Activated naive CD8-positive, alpha-beta T cell treated with anti-CD3 and anti-CD28 coated beads for 36 hours (primary cell): ENCODE measurements around the gene MAN1B1. TPM values are rescaled to one million over a fixed set of nuclear protein-coding genes. Genes with fewer than 3 reads are reported as not detected.

Experiments used
- DNase-seq: peaks from one replicate; pipeline ENCODE4 v3.0.0; 2021
- H3K27ac Mint-ChIP-seq: one replicate; pipeline ENCODE4 v1.8.0; 2022; ENCODE audit warnings: mild to moderate bottlenecking, moderate library complexity, mixed read lengths
- H3K27me3 Mint-ChIP-seq: one replicate; pipeline ENCODE4 v1.8.0; 2022; ENCODE audit warnings: mild to moderate bottlenecking, mixed read lengths
- H3K36me3 Mint-ChIP-seq: one replicate; pipeline ENCODE4 v1.8.0; 2021; ENCODE audit warnings: mild to moderate bottlenecking, mixed read lengths
- H3K4me1 Mint-ChIP-seq: one replicate; pipeline ENCODE4 v1.8.0; 2021; ENCODE audit warnings: mixed read lengths
- H3K4me3 Mint-ChIP-seq: one replicate; pipeline ENCODE4 v1.8.0; 2022; ENCODE audit warnings: mild to moderate bottlenecking, moderate library complexity, mixed read lengths
- H3K9me3 Mint-ChIP-seq: one replicate; pipeline ENCODE4 v1.8.0; 2022; ENCODE audit warnings: mixed read lengths
- total RNA-seq, 2 experiments: library from RNA; stranded (reverse); gene quantifications; one replicate each; pipeline ENCODE4 v1.2.3, GENCODE V29; 2021

Gene MAN1B1
- total RNA-seq, 2 experiments from 2014 or later = 24.7 to 25.1 TPM

- Mint-ChIP-seq H3K4me3 (no peak overlapping the region), H3K4me1 (peaks cover 5% of the 10 kb centered on the region), H3K9me3 (no peaks in the 10 kb centered on the region), H3K27ac (no peak overlapping the region), H3K36me3 (no peaks in the 10 kb centered on the region), H3K27me3 (peaks cover 73% of the 10 kb centered on the region)
- no peak for DNase-seq
Observed at GRCh38 chr9:137048655-137049543, 37.9 kb upstream of the MAN1B1 start.

GRCh38 chr9:137049544-137050449, 37.0 kb upstream of the MAN1B1 start:
- H3K4me3 Mint-ChIP-seq = no peak overlapping the region
- peaks cover 72% of the 10 kb centered on the region for H3K27me3 Mint-ChIP-seq

GRCh38 chr9:137050570-137050969, 36.2 kb upstream of the MAN1B1 start:
- Mint-ChIP-seq H3K9me3 (no peaks in the 10 kb centered on the region), H3K27ac (no peak overlapping the region), H3K36me3 (no peaks in the 10 kb centered on the region), H3K4me3 (no peak overlapping the region), H3K27me3 (peaks cover 66% of the 10 kb centered on the region), H3K4me1 (no peaks in the 10 kb centered on the region)
- DNase-seq = no peak

More at GRCh38 chr9:137049544-137050449, 37.0 kb upstream of the MAN1B1 start:
- DNase-seq = peak; percentile 67
- H3K9me3 Mint-ChIP-seq = no peaks in the 10 kb centered on the region
- no peaks in the 10 kb centered on the region for H3K36me3 Mint-ChIP-seq
- peaks cover 3% of the 10 kb centered on the region for H3K4me1 Mint-ChIP-seq
- no peak overlapping the region for H3K27ac Mint-ChIP-seq

GRCh38 chr9:137051145-137051724, 35.5 kb upstream of the MAN1B1 start:
- no peak overlapping the region for H3K4me3 Mint-ChIP-seq

GRCh38 chr9:137052293-137052692, 34.5 kb upstream of the MAN1B1 start:
- Mint-ChIP-seq H3K27ac (no peak overlapping the region), H3K4me1 (no peaks in the 10 kb centered on the region), H3K27me3 (peaks cover 54% of the 10 kb centered on the region), H3K36me3 (no peaks in the 10 kb centered on the region), H3K9me3 (no peaks in the 10 kb centered on the region), H3K4me3 (no peak overlapping the region)
- DNase-seq = no peak

More at GRCh38 chr9:137051145-137051724, 35.5 kb upstream of the MAN1B1 start:
- no peaks in the 10 kb centered on the region for H3K36me3 Mint-ChIP-seq
- DNase-seq = no peak
- no peak overlapping the region for H3K27ac Mint-ChIP-seq
- H3K27me3 Mint-ChIP-seq = peaks cover 65% of the 10 kb centered on the region
- H3K9me3 Mint-ChIP-seq = no peaks in the 10 kb centered on the region
- H3K4me1 Mint-ChIP-seq = no peaks in the 10 kb centered on the region

GRCh38 chr9:137052998-137053943, 33.5 kb upstream of the MAN1B1 start:
- no peak for DNase-seq
- no peaks in the 10 kb centered on the region for H3K9me3 Mint-ChIP-seq
- H3K27ac Mint-ChIP-seq = no peak overlapping the region
- no peaks in the 10 kb centered on the region for H3K4me1 Mint-ChIP-seq
- no peak overlapping the region for H3K4me3 Mint-ChIP-seq
- no peaks in the 10 kb centered on the region for H3K36me3 Mint-ChIP-seq
- peaks cover 45% of the 10 kb centered on the region for H3K27me3 Mint-ChIP-seq

GRCh38 chr9:137053944-137054931, 32.5 kb upstream of the MAN1B1 start, which contains the start of gene ENTPD2:
ENTPD2 (minus strand) TSS chr9:137054061; CDS start chr9:137053997, 64 bp downstream.
- H3K27me3 Mint-ChIP-seq = peaks cover 35% of the 10 kb centered on the region
- H3K4me3 Mint-ChIP-seq = no peak within 1 kb of the TSS
- H3K4me1 Mint-ChIP-seq = no peaks in the 10 kb centered on the region

GRCh38 chr9:137054932-137055384, 31.8 kb upstream of the MAN1B1 start:
- Mint-ChIP-seq H3K27me3 (peaks cover 28% of the 10 kb centered on the region), H3K27ac (no peak overlapping the region), H3K36me3 (no peaks in the 10 kb centered on the region), H3K4me1 (no peaks in the 10 kb centered on the region), H3K9me3 (no peaks in the 10 kb centered on the region), H3K4me3 (no peak overlapping the region)
- DNase-seq = no peak

More at GRCh38 chr9:137053944-137054931, 32.5 kb upstream of the MAN1B1 start, which contains the start of gene ENTPD2:
- Mint-ChIP-seq H3K27ac (no peak within 1 kb of the TSS), H3K36me3 (no peaks in the 10 kb centered on the region), H3K9me3 (no peaks in the 10 kb centered on the region)
- DNase-seq = peak; percentile 52

GRCh38 chr9:137055385-137056364, 31.1 kb upstream of the MAN1B1 start:
- Mint-ChIP-seq H3K27me3 (peaks cover 21% of the 10 kb centered on the region), H3K9me3 (no peaks in the 10 kb centered on the region), H3K27ac (no peak overlapping the region), H3K4me3 (no peak overlapping the region), H3K4me1 (no peaks in the 10 kb centered on the region), H3K36me3 (no peaks in the 10 kb centered on the region)
- DNase-seq = no peak

- H3K27me3 Mint-ChIP-seq = peaks cover 16% of the 10 kb centered on the region
- DNase-seq = no peak
- H3K4me3 Mint-ChIP-seq = no peak overlapping the region
- no peak overlapping the region for H3K27ac Mint-ChIP-seq
- no peaks in the 10 kb centered on the region for H3K9me3 Mint-ChIP-seq
- no peaks in the 10 kb centered on the region for H3K4me1 Mint-ChIP-seq
- no peaks in the 10 kb centered on the region for H3K36me3 Mint-ChIP-seq
Observed at GRCh38 chr9:137056739-137057415, 29.9 kb upstream of the MAN1B1 start.

- H3K27ac Mint-ChIP-seq = no peak overlapping the region
- peaks cover 9% of the 10 kb centered on the region for H3K27me3 Mint-ChIP-seq
- no peaks in the 10 kb centered on the region for H3K9me3 Mint-ChIP-seq
- H3K4me3 Mint-ChIP-seq = no peak overlapping the region
- H3K36me3 Mint-ChIP-seq = no peaks in the 10 kb centered on the region
- no peaks in the 10 kb centered on the region for H3K4me1 Mint-ChIP-seq
- no peak for DNase-seq
Observed at GRCh38 chr9:137057545-137057944, 29.2 kb upstream of the MAN1B1 start.
